Coronary artery (tissue), 2 donors: ENCODE data around the gene SMC1B.
"Not testable (repeated sequence)": the region's sequence is repeated elsewhere in the genome, so short reads cannot be mapped to it uniquely, and the experiment has no call there.

Experiments
- DNase-seq: peaks from one replicate; pipeline ENCODE4 v3.0.0-alpha.2; 2017; ENCODE audit warnings: low spot score
- H3K27ac ChIP-seq, 2 donors: fragments of 200-600 bp; sonication (generic); one replicate each; pipeline ENCODE4 v1.5.1; 2016 to 2019
- H3K4me3 ChIP-seq: fragments of 200-600 bp; sonication (generic); 2 replicates; pipeline ENCODE4 v1.5.1; 2016; ENCODE audit warnings: mild to moderate bottlenecking, moderate library complexity
- CTCF ChIP-seq: fragments of 200-600 bp; sonication (generic); IDR thresholded peaks from one replicate; pipeline ENCODE4 v1.5.1; 2019; ENCODE audit warnings: antibody characterized with exemption

The SMC1B gene

DNA sequence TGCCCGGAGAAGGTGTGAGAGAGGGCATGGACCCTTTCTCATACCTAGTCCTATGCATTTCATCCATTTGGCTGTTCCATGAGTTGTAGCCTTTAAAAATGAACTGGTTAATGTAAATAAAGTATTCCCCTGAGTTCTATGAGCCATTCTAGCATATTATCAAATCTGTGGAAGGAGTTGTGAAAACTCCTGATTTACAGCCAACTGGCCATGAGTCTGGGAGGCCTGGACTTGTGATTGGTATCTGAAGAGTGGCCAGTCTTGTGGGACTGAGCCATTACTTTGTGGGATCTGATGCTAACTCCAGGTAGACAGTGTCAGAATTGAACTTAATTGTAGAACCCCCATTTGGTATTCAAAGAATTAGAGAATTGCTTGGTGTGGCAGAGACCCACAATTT, 55.3 kb downstream of the SMC1B start:
- Histone ChIP-seq H3K27ac (peak overlapping the region in 1 of 2 donors; percentile 38), H3K4me3 (no peak overlapping the region)
- no peak for DNase-seq
- no peak for TF ChIP-seq CTCF

- TF ChIP-seq CTCF = no peak
- Histone ChIP-seq H3K4me3 (no peak overlapping the region), H3K27ac (no peak overlapping the region)
- no peak for DNase-seq
These were observed 55.9 kb downstream of the SMC1B start for GRCh38 chr22:45357490-45357889.

- H3K27ac ChIP-seq = no peak overlapping the region
- no peak for TF ChIP-seq CTCF
- H3K4me3 ChIP-seq = no peak overlapping the region
- no peak for DNase-seq
These were observed 59.6 kb downstream of the SMC1B start for GRCh38 chr22:45353786-45354185.

DNA sequence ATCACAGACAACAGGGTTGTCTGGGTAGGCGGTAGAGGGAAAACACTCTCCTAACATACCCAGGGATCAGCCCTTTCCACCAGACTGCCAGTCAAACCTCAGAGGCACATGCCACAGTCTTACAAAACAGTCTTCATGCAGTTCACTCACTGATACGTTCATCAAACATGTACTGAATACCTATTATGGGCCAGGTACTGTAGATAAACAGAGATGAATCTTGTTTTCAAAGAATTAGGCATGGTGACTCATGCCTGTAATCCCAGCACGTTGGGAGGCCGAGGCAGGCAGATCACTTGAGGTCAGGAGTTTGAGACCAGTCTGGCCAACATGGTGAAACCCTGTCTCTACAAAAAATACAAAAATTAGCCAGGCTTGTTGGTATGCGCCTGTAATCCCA, 60.6 kb downstream of the SMC1B start:
- not testable (repeated sequence) for H3K27ac ChIP-seq, DNase-seq, H3K4me3 ChIP-seq

DNA sequence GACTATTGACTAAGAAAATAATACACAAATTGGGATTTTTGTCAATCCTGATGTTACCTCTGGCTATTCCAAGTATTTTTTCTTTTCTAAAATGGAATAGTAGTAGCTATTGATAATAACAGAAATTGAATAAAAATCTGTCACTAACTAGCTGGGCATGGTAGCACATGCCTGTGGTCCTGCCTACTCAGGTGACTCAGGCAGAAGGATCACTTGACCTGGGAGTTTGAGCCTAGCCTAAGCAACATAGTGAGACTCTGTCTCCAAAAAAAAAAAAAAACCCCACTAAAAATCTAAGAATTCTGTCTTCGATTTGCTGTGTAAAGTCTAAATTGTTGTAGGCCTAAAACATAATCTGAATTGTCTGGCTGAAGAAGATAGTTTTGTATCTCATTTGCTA, 61.4 kb downstream of the SMC1B start:
- TF ChIP-seq CTCF = no peak
- no peak for DNase-seq
- H3K27ac ChIP-seq = no peak overlapping the region
- H3K4me3 ChIP-seq = no peak overlapping the region

- TF ChIP-seq CTCF = no peak
- no peak overlapping the region for H3K27ac ChIP-seq
- no peak overlapping the region for H3K4me3 ChIP-seq
- DNase-seq = no peak
These were observed 63.5 kb downstream of the SMC1B start for GRCh38 chr22:45349916-45350315.

GRCh38 chr22:45344334-45344733, 69.1 kb downstream of the SMC1B start:
- TF ChIP-seq CTCF = no peak
- no peak overlapping the region for H3K4me3 ChIP-seq
- no peak for DNase-seq

DNA sequence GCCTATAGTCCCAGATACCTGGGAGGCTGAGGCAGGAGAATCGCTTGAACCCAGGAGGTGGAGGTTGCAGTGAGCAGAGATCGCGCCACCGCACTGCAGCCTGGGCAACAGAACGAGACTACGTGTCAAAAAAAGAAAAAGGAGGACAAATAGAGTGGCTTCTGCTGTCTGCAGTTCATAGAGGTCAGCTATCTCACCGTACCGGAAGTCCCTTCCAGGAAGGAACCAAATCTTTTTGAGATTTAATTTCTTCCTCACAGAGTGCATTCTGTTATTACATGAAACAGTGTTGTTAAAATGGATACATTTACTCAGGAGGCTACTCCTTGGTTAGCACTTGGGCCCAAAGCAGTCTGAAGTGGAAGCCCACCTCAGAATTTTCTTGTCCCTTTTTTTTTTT, 70.3 kb downstream of the SMC1B start:
- TF ChIP-seq CTCF = no peak
- DNase-seq = no peak

More at GRCh38 chr22:45344334-45344733, 69.1 kb downstream of the SMC1B start:
- no peak overlapping the region for H3K27ac ChIP-seq

More for the DNA sequence above, 70.3 kb downstream of the SMC1B start:
- Histone ChIP-seq H3K27ac (no peak overlapping the region), H3K4me3 (no peak overlapping the region)
